Left ventricle myocardium inferior (tissue), 1 donor: ENCODE measurements around the gene SPTLC2. TPM values are rescaled to one million over a fixed set of nuclear protein-coding genes. Genes with fewer than 3 reads are reported as not detected.

ENCODE experiments used
- DNase-seq: peaks from one replicate; pipeline ENCODE4 v3.0.0-alpha.2; 2020
- H3K27ac ChIP-seq: fragments of 200-600 bp; replicated peaks from 2 replicates; pipeline ENCODE4 v1.8.0; 2021
- H3K27me3 ChIP-seq: fragments of 200-600 bp; 2 replicates; pipeline ENCODE4 v1.8.0; 2021; ENCODE audit warnings: low read depth
- H3K36me3 ChIP-seq: fragments of 200-600 bp; 2 replicates; pipeline ENCODE4 v1.8.0; 2021
- H3K4me1 ChIP-seq: fragments of 200-600 bp; 2 replicates; pipeline ENCODE4 v1.8.0; 2021
- H3K4me3 ChIP-seq: fragments of 200-600 bp; 2 replicates; pipeline ENCODE4 v1.8.0; 2021; ENCODE audit warnings: mild to moderate bottlenecking, moderate library complexity
- H3K9me3 ChIP-seq: fragments of 200-600 bp; replicated peaks from 2 replicates; pipeline ENCODE4 v1.8.0; 2021
- intact Hi-C: fragments of 100-400 bp; cut with micrococcal nuclease; formaldehyde crosslinking; loops from one replicate; pipeline ENCODE4 v1.11.0; 2022
- total RNA-seq: library from RNA; stranded (reverse); fragmentation: NEBNext Ultra II Directional; extraction: Animal tissue kit (Norgen Biotek cat#: 25700); gene quantifications from one replicate; pipeline ENCODE4 v1.2.1, GENCODE V29; 2021
- TF ChIP-seq, protein P1 (sequence below): fragments of 200-600 bp; IDR thresholded peaks from 2 replicates; pipeline ENCODE4 v1.8.0; 2021; ENCODE audit warnings: antibody characterized with exemption, mild to moderate bottlenecking, borderline replicate concordance
- donor health status: DM: no; HTN: yes; CAD: no; lungs with severe emphysema.

SPTLC2 gene
- total RNA-seq, 1 donor from 2014 or later, result 11.5 TPM

DNA sequence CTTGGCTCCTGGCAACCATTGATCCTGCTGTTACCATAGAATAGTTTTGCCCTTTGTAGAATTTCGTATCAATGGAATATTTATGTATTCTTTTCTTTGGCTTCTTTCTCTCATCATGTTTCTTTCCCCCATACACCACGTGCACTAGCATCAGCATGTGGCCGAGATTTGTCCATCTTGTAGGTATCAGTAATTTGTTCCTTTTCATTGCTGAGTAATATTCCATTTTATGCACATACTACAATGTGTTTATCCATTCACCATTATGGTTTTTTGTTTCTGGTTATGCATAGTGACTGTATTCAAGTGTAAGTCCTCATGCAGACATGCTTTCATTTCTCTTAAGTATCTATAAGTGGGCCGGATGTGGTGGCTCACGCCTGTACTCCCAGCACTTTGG, 113.3 kb downstream of the SPTLC2 start:
- intact Hi-C loops, result no loop called here
- H3K4me3 ChIP-seq, result no peak overlapping the region

DNA sequence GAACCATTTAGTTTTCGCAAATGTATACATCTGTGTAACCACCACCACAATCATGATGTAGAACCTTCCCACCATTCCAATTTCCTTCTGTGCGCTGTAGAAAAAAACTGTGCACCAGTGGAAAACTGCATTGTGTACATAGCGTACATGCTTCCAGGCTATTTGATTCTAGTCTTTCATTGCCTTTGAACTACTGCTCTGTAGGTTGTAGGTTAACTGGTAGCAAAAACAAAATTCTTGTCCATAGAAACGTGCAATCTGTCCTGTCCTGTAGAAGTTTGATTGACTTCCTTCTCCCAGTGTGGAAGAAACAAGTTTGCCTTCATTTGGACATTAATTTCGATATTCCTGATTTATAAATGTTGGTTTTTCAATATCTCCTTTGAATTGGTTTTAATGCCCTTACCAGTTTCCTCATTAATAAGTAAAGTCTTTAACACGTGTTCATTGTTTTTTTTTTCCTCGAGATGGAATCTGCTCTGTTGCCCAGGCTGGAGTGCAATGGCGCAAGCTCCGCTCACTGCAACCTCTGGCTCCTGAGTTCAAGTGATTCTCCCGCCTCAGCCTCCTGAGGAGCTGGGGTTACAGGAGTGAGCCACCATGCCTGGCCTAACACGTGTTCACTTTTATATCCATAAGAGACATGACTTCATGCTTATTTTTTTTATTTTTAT, 114.2 kb downstream of the SPTLC2 start:
- H3K27ac ChIP-seq, result no peak overlapping the region

More for the DNA sequence above, 113.3 kb downstream of the SPTLC2 start:
- TF ChIP-seq, protein P1, sequence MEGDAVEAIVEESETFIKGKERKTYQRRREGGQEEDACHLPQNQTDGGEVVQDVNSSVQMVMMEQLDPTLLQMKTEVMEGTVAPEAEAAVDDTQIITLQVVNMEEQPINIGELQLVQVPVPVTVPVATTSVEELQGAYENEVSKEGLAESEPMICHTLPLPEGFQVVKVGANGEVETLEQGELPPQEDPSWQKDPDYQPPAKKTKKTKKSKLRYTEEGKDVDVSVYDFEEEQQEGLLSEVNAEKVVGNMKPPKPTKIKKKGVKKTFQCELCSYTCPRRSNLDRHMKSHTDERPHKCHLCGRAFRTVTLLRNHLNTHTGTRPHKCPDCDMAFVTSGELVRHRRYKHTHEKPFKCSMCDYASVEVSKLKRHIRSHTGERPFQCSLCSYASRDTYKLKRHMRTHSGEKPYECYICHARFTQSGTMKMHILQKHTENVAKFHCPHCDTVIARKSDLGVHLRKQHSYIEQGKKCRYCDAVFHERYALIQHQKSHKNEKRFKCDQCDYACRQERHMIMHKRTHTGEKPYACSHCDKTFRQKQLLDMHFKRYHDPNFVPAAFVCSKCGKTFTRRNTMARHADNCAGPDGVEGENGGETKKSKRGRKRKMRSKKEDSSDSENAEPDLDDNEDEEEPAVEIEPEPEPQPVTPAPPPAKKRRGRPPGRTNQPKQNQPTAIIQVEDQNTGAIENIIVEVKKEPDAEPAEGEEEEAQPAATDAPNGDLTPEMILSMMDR, result no peak
- DNase-seq, result no peak
- peaks cover 13% of the 10 kb centered on the region for H3K4me1 ChIP-seq
- no peak overlapping the region for H3K27ac ChIP-seq
- peaks cover 36% of the 10 kb centered on the region for H3K27me3 ChIP-seq
- H3K9me3 ChIP-seq, result peaks cover 15% of the 10 kb centered on the region
- H3K36me3 ChIP-seq, result peaks cover 17% of the 10 kb centered on the region

DNA sequence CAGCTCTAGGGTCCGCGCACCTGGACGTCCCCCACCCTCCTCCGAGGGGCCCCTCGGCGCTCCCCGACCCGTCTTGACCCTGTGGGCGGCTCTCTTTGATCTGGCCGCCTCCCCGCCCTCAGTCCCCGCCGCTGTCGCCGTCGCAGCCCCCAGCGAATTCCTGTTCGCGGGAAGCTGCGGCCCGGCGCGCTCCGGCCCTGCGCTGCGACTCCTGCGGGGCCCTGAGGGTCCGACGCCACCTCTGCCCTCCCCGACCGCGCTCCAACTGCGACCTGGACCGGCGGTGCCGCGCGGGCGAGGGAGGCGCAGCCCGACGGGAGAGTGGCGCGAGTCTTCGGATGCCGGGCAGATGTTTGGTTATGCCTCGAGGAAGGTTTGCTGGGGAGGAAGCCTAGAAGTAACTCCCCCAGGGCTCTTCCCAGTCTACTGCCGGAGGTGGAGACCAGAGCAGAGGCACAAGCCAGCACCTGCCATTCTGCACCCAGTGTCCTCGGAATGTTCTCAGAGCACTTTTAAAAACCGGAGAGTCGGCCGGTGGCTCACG, 117.4 kb downstream of the SPTLC2 start:
- intact Hi-C loops, result no loop called here
- TF ChIP-seq, protein P1, result no peak
- Histone ChIP-seq H3K4me3 (peak overlapping the region; percentile 69), H3K27me3 (peaks cover 49% of the 10 kb centered on the region), H3K4me1 (peaks cover 17% of the 10 kb centered on the region), H3K36me3 (peaks cover 5% of the 10 kb centered on the region), H3K27ac (no peak overlapping the region), H3K9me3 (peaks cover 12% of the 10 kb centered on the region)
- DNase-seq, result no peak

More for the DNA sequence above, 114.2 kb downstream of the SPTLC2 start:
- intact Hi-C loops, result no loop called here
- no peak for DNase-seq
- peaks cover 17% of the 10 kb centered on the region for H3K4me1 ChIP-seq
- peaks cover 9% of the 10 kb centered on the region for H3K36me3 ChIP-seq
- peaks cover 15% of the 10 kb centered on the region for H3K9me3 ChIP-seq
- no peak overlapping the region for H3K4me3 ChIP-seq
- TF ChIP-seq, protein P1, result no peak
- peaks cover 43% of the 10 kb centered on the region for H3K27me3 ChIP-seq

DNA sequence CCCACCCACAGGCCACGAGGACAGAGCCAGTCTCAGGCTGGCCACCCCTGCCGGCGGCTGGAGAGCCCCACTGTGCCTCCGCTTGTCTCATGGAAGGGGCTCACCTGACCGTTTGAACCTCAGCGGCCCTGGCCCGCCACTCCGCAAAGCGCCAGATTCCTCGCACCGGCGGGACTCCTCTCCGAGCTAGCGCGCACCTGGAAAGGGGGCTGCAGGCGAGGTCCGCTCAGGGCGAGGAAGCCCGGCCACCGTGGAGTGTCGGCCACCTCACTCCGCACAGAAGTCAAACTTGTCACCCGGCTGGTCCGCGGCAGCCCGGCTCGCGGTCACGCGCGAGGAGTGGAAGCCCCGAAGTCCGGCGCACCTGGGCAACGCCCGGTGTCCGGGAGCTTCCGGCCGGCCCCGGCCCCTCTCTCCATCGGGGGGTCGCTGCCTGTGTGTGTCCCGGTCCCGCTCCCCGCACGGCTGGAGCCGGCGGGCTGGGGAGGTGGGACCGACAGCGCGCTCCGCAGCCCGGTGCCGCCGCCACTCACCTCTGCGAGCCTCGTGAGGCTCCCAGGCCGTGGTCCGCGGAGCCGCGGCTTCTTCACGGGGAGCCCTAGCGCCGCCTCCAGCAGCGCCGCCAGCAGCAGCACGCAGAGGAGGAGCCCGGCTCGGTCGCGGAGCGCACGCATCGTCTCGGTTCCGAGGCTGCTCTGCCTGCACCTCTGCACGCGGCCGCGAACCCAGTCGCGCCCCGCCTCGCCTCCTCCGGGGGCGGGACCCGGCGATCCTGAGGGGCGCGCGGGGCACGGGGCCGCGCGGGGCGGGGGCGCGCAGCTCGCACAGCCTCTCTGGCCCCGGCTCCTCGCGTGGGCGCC, 118.1 kb downstream of the SPTLC2 start, which contains the start of gene ISM2:
Gene ISM2, minus strand, starts transcription at position 697 of the 860 bp plus-strand sequence. Its CDS starts 23 bp downstream, at position 674.
- Histone ChIP-seq H3K4me3 (peak within 1 kb of the TSS; percentile 69), H3K9me3 (peaks cover 5% of the 10 kb centered on the region), H3K36me3 (peaks cover 2% of the 10 kb centered on the region), H3K27me3 (peaks cover 49% of the 10 kb centered on the region), H3K4me1 (peaks cover 17% of the 10 kb centered on the region), H3K27ac (no peak within 1 kb of the TSS)
- intact Hi-C loops, result no loop called here
- DNase-seq, result peak; percentile 23
- TF ChIP-seq, protein P1, result no peak

DNA sequence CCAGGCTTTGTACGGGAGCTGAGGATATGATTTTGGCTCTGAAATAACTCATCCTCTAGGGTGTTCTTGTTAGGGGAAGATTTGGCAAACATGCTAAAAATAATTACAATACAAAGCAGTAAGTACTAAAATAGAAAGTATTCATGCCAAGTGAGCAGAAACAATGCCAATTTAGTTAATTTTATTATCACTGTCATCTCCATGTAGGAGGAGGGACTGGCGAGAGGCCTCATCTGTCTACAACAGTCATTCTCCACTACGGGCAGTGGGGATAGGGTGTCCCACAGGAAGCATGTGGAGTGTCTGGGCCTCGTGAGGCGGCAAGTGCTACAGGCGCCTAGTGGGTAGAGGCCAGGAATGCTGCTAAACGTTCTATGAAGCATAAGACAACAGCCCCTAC, 121.1 kb downstream of the SPTLC2 start:
- Histone ChIP-seq H3K4me1 (peaks cover 17% of the 10 kb centered on the region), H3K27me3 (peaks cover 35% of the 10 kb centered on the region), H3K4me3 (no peak overlapping the region), H3K9me3 (no peaks in the 10 kb centered on the region), H3K27ac (no peak overlapping the region), H3K36me3 (no peaks in the 10 kb centered on the region)
- TF ChIP-seq, protein P1, result no peak
- no peak for DNase-seq
- intact Hi-C loops, result no loop called here
